HG03575 (cell line): Measurements from ENCODE around the gene MFSD1.

Experiments used
- ATAC-seq: cut with Tn5 transposase; IDR thresholded peaks from one replicate; pipeline ENCODE4 v1.9.1; 2021; ENCODE audit not compliant: unreplicated experiment, insufficient number of reproducible peaks, low FRiP score; ENCODE audit errors: extremely low read depth

The MFSD1 gene

DNA sequence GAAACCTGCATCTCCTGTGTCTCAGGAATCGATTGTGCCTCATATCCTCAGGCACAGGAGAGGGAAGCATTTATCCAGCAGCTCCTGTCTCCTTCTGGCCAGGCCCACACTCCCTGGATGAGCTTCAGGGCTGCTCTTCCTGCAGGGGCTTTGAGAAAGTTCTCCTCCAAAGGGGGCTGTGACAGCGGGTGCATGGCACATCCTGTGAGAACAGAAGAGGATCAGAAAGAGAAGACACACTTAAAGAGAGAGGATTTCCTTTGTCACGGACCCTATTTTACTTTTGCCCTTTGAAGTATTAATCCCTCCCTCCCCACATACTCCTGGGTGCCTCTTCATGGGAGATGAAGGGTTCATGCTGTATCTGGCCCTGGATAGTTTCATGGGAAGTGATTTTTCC lies 46.0 kb downstream of the MFSD1 start:
- no peak for ATAC-seq

DNA sequence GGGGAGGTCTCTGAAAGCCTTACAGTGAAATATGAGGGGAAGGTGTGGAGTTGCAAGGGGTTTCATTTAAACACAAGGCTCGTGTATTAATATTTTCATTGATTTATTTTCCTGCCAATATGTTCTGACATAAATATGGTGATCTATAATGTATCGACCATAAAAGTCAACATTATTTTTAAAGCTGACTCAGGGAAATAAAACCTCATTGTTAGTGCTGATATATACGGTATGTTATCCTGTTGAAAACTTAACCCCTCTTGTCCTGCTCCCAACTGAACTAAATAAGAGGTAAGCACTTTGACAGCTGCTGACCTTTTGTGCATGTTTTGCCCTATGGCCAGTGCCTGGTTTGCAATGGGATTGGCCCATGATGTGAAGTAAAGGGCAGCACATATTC lies 47.9 kb downstream of the MFSD1 start:
- no peak for ATAC-seq

DNA sequence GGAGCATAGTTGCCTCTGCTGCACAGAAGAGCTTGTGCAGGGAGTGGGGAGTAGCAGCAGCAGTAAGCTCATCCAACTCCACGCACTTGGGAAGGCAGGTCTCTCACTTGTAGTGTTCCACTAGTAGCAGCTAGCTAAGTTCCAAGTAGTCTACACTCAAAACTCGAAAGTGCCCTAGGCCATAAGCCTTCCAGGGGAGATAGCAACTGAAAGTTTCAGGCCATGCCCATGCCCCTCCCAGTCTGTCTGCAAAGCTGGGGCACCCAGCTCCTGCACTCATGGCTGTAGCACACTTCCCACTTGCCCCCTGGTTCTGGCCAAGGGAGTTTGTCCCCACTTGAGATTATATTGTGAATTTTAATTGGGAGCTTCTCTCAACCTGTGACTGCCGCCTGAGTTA lies 57.5 kb downstream of the MFSD1 start:
- ATAC-seq: no peak

DNA sequence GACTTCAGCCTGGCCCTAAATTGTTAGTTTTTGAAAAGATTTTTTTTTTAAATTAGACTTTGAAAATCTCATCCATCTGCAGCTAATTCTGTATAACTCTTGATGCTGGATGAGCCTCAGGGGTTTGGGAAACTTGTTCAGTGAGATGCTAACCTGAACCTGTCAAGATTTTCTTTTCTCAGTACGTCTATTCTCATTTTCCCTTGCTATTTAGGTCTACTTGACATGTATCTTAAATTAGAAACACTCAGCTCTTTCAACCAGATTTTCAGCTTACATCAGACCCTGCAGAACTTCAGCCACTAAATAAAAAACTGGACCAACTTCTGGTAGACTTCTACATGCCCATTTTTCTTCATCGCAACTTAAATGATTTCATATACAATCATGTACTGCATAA lies 61.4 kb downstream of the MFSD1 start:
- ATAC-seq: no peak

DNA sequence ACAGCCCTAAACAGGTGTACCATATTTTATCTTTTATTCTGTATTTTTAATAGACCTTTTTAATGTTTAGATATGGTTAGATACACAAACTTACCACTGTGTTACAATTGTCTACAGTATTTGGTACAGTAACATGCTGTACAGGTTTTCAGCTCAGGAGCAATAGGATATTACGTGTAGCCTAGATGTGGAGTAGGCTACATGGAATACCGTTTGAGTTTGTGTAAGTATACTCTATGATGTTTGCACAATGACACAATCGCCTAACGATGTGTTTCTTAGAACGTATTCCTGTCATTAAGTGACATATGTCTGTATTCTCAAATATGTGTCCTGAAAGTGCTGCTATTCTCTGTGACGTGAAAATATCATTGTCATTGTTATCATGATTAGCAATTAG lies 62.6 kb downstream of the MFSD1 start:
- no peak for ATAC-seq

DNA sequence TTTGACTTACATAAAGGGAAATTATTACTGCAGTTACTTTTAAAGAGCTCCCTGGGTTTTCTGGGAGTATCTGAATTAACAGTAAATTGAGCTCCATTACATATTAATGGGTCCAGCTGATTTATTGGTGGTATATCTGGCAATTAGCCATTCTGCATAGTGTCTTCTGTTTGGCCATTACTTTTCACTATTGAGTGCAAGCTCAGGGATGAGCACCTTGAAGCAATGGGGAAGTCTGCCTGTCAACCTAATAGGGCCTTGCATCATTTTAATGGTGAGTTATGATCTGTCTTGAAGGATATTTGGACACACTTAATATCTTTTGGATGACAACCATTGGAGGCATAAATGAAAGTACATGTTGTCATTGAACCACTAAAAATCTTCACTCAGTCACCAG lies 73.8 kb downstream of the MFSD1 start:
- no peak for ATAC-seq
